ENCODE data around the gene ISLR.

ISLR gene

GRCh38 chr15:74132681-74133651, 40.5 kb upstream of the ISLR start:
- DNase-seq (ENCODE audit: low read depth): no peak
- no peak overlapping the region for H3K4me3 ChIP-seq (ENCODE audit: control insufficient read depth, low read depth, low read length)
- no peak for TF ChIP-seq CTCF (conservative IDR thresholded peaks at IDR 0.05; ENCODE audit: control insufficient read depth, insufficient read depth, low read depth, low read length)

GRCh38 chr15:74133694-74134386, 39.7 kb upstream of the ISLR start:
- TF ChIP-seq CTCF (conservative IDR thresholded peaks at IDR 0.05; ENCODE audit: control insufficient read depth, insufficient read depth, low read depth, low read length): no peak
- no peak for DNase-seq (ENCODE audit: low read depth)
- H3K4me3 ChIP-seq (ENCODE audit: control insufficient read depth, low read depth, low read length): no peak overlapping the region

- TF ChIP-seq CTCF (conservative IDR thresholded peaks at IDR 0.05; ENCODE audit: control insufficient read depth, insufficient read depth, low read depth, low read length): peak; percentile 19
- no peak overlapping the region for H3K4me3 ChIP-seq (ENCODE audit: control insufficient read depth, low read depth, low read length)
- no peak for DNase-seq (ENCODE audit: low read depth)
Observed at GRCh38 chr15:74134387-74135027, 39.0 kb upstream of the ISLR start.

GRCh38 chr15:74135041-74135565, 38.4 kb upstream of the ISLR start:
- H3K4me3 ChIP-seq (ENCODE audit: control insufficient read depth, low read depth, low read length): no peak overlapping the region
- no peak for DNase-seq (ENCODE audit: low read depth)
- TF ChIP-seq CTCF (conservative IDR thresholded peaks at IDR 0.05; ENCODE audit: control insufficient read depth, insufficient read depth, low read depth, low read length): no peak

GRCh38 chr15:74136540-74136813, 37.0 kb upstream of the ISLR start:
- no peak for DNase-seq (ENCODE audit: low read depth)
- no peak for TF ChIP-seq CTCF (conservative IDR thresholded peaks at IDR 0.05; ENCODE audit: control insufficient read depth, insufficient read depth, low read depth, low read length)
- peak overlapping the region; percentile 34 for H3K4me3 ChIP-seq (ENCODE audit: control insufficient read depth, low read depth, low read length)

GRCh38 chr15:74136814-74137536, 36.5 kb upstream of the ISLR start:
- no peak for TF ChIP-seq CTCF (conservative IDR thresholded peaks at IDR 0.05; ENCODE audit: control insufficient read depth, insufficient read depth, low read depth, low read length)
- DNase-seq (ENCODE audit: low read depth): no peak
- H3K4me3 ChIP-seq (ENCODE audit: control insufficient read depth, low read depth, low read length): no peak overlapping the region

All from fibroblast of mammary gland (primary cell).